Inferior parietal cortex (tissue), 1 donor: Measurements from ENCODE around the gene C15orf61.

Experiments used
- DNase-seq: peaks from one replicate; pipeline ENCODE4 v3.0.0-alpha.2; 2016; ENCODE audit errors: extremely low spot score

Gene C15orf61

GRCh38 chr15:67549736-67550135, 28.8 kb downstream of the C15orf61 start:
- no peak for DNase-seq

GRCh38 chr15:67550522-67550921, 29.6 kb downstream of the C15orf61 start:
- DNase-seq, result no peak

GRCh38 chr15:67551207-67551743, 30.3 kb downstream of the C15orf61 start:
- no peak for DNase-seq

GRCh38 chr15:67554580-67554979, 33.6 kb downstream of the C15orf61 start:
- DNase-seq, result no peak

GRCh38 chr15:67556976-67557570, 36.1 kb downstream of the C15orf61 start:
- DNase-seq, result no peak

GRCh38 chr15:67558502-67558901, 37.6 kb downstream of the C15orf61 start:
- DNase-seq, result no peak

- DNase-seq, result no peak
Observed at GRCh38 chr15:67559158-67559557, 38.2 kb downstream of the C15orf61 start.

GRCh38 chr15:67559576-67559975, 38.6 kb downstream of the C15orf61 start:
- DNase-seq, result no peak

GRCh38 chr15:67560320-67560719, 39.4 kb downstream of the C15orf61 start:
- DNase-seq, result no peak

GRCh38 chr15:67563092-67563491, 42.2 kb downstream of the C15orf61 start:
- no peak for DNase-seq

GRCh38 chr15:67564021-67564967, 43.4 kb downstream of the C15orf61 start:
- DNase-seq, result no peak

- no peak for DNase-seq
Observed at GRCh38 chr15:67564968-67565345, 44.0 kb downstream of the C15orf61 start.

- DNase-seq, result no peak
Observed at GRCh38 chr15:67569668-67570067, 48.7 kb downstream of the C15orf61 start.

- no peak for DNase-seq
Observed at GRCh38 chr15:67570875-67571647, 50.1 kb downstream of the C15orf61 start.

- DNase-seq, result no peak
Observed at GRCh38 chr15:67571648-67572415, 50.9 kb downstream of the C15orf61 start.

GRCh38 chr15:67573194-67573593, 52.3 kb downstream of the C15orf61 start:
- DNase-seq, result no peak

GRCh38 chr15:67575039-67575502, 54.1 kb downstream of the C15orf61 start:
- no peak for DNase-seq

GRCh38 chr15:67578020-67578600, 57.2 kb downstream of the C15orf61 start:
- DNase-seq, result no peak

- DNase-seq, result no peak
Observed at GRCh38 chr15:67579164-67579563, 58.2 kb downstream of the C15orf61 start.
